Adrenal gland (tissue), 5 donors: ENCODE results near the gene LURAP1L.

Experiments used
- POLR2A ChIP-seq, 2 donors: fragments of 450-650 bp; IDR thresholded peaks; one replicate each; pipeline ENCODE4 v1.6.1; 2017; ENCODE audit warnings: antibody characterized with exemption in 2 of 2, mild to moderate bottlenecking in 2 of 2, moderate library complexity in 1 of 2
- TF ChIP-seq, protein P1 (sequence below), 6 experiments: fragments of 450-650 bp in 4 of 6; fragments of 200-600 bp in 2 of 6; sonication (generic) in 1 of 6; IDR thresholded peaks; 1 replicate in 5 of 6; 2 replicates in 1 of 6; pipeline versions ENCODE4 v1.5.1 to v1.8.0; 2016 to 2021; ENCODE audit warnings: antibody characterized with exemption in 6 of 6, mild to moderate bottlenecking in 2 of 6, moderate library complexity in 1 of 6
- donor health status: DM: no; HTN: no; CAD: no.

DNA sequence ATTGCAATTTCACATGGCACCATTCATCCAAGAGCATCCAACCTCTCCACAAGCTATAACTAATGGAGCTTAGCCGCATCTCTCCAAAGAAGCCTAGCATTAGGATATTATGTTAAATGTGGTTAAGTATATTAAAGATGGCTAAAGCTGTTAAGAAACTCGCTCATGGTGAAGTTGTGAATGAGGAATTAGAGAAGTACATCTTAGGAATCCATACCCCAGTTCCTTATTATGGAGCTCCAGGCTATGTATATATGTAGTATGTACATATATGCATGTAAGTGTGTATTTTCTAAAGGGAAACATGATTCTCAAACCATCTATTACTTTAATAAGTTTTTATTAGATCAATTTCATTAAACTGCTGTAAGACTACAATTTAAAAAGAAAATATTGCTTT lies 26.4 kb downstream of the LURAP1L start:
- TF ChIP-seq, protein P1, sequence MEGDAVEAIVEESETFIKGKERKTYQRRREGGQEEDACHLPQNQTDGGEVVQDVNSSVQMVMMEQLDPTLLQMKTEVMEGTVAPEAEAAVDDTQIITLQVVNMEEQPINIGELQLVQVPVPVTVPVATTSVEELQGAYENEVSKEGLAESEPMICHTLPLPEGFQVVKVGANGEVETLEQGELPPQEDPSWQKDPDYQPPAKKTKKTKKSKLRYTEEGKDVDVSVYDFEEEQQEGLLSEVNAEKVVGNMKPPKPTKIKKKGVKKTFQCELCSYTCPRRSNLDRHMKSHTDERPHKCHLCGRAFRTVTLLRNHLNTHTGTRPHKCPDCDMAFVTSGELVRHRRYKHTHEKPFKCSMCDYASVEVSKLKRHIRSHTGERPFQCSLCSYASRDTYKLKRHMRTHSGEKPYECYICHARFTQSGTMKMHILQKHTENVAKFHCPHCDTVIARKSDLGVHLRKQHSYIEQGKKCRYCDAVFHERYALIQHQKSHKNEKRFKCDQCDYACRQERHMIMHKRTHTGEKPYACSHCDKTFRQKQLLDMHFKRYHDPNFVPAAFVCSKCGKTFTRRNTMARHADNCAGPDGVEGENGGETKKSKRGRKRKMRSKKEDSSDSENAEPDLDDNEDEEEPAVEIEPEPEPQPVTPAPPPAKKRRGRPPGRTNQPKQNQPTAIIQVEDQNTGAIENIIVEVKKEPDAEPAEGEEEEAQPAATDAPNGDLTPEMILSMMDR (IDR thresholded peaks at IDR 0.05): no peak
- TF ChIP-seq POLR2A (IDR thresholded peaks at IDR 0.05): no peak
